ENCODE measurements around the gene TMEM40.

Gene TMEM40

GRCh38 chr3:12807601-12808359, 48.7 kb upstream of the TMEM40 start (continued):
- TF ChIP-seq TCF7L2 (IDR thresholded peaks at IDR 0.05; ENCODE audit: borderline replicate concordance, low read depth, low read length) (no peak), ZNF426 (tag by site-specific recombination; IDR thresholded peaks at IDR 0.05) (no peak), ZNF777 (tag by site-specific recombination; IDR thresholded peaks at IDR 0.05; ENCODE audit: borderline replicate concordance) (no peak)

- ChIA-PET CTCF (interaction anchor here (1.0 to 1.5 kb wide), 4 partner anchors 12 to 672 kb away, joined by 3 to 5 read pairs (median 4); no protein-coding TSS in a partner anchor), POLR2A (no interaction called here)
- H3K4me3 ChIP-seq (ENCODE audit: low read depth, low read length): no peak overlapping the region
- no peaks in the 10 kb centered on the region for H3K9me3 ChIP-seq (ENCODE audit: control insufficient read depth, insufficient read depth, low read depth, low read length)
- TF ChIP-seq ZSCAN5A (tag by site-specific recombination; IDR thresholded peaks at IDR 0.05): no peak
- no peak for TF ChIP-seq ZNF114 (tag by site-specific recombination; IDR thresholded peaks at IDR 0.05)
- no peak for TF ChIP-seq ZNF416 (tag by site-specific recombination; IDR thresholded peaks at IDR 0.05)
- no peak for TF ChIP-seq GLI2 (tag by site-specific recombination; IDR thresholded peaks at IDR 0.05; ENCODE audit: borderline replicate concordance, low read depth)
- TF ChIP-seq ZBTB20 (tag by site-specific recombination; IDR thresholded peaks at IDR 0.05): no peak
- no peak for TF ChIP-seq ZNF830 (tag by site-specific recombination; IDR thresholded peaks at IDR 0.05; ENCODE audit: low read depth)
- no peak for TF ChIP-seq ZNF138 (tag by site-specific recombination; IDR thresholded peaks at IDR 0.05; ENCODE audit: borderline replicate concordance)
- TF ChIP-seq ZNF473 (tag by site-specific recombination; IDR thresholded peaks at IDR 0.05): no peak
- TF ChIP-seq ZBTB8A (tag by site-specific recombination; IDR thresholded peaks at IDR 0.05): no peak
- TF ChIP-seq ZNF169 (tag by site-specific recombination; IDR thresholded peaks at IDR 0.05): no peak
- no peak for TF ChIP-seq ZNF639 (tag by site-specific recombination; IDR thresholded peaks at IDR 0.05)
- no peak overlapping the region for H3K27ac ChIP-seq (ENCODE audit: extremely low read depth, low read depth, low read length)
- H3K36me3 ChIP-seq (ENCODE audit: control insufficient read depth in 2 of 2, insufficient read depth in 1 of 2, low read length in 2 of 2): peaks cover 5 to 64% of the 10 kb centered on the region in 2 experiments; a peak in 2 of 3 replicates
- H3K4me1 ChIP-seq (ENCODE audit: control insufficient read depth, insufficient read depth, low read length): no peaks in the 10 kb centered on the region
Observed at GRCh38 chr3:12807066-12807465, 48.0 kb upstream of the TMEM40 start.

GRCh38 chr3:12803371-12803770, 44.3 kb upstream of the TMEM40 start:
- Histone ChIP-seq H3K27ac (ENCODE audit: extremely low read depth, low read depth, low read length) (no peak overlapping the region), H3K9me3 (ENCODE audit: control insufficient read depth, insufficient read depth, low read depth, low read length) (no peaks in the 10 kb centered on the region), H3K36me3 (ENCODE audit: control insufficient read depth in 2 of 2, insufficient read depth in 1 of 2, low read length in 2 of 2) (peaks cover 5 to 51% of the 10 kb centered on the region in 2 experiments; a peak in 2 of 3 replicates), H3K4me1 (ENCODE audit: control insufficient read depth, insufficient read depth, low read length) (no peaks in the 10 kb centered on the region), H3K4me3 (ENCODE audit: low read depth, low read length) (no peak overlapping the region)
- POLR2A ChIA-PET: interaction anchor here (0.7 kb wide), 1 partner anchor 8 kb away, joined by 7 read pairs; no protein-coding TSS in a partner anchor
- CTCF ChIA-PET: no interaction called here
- TF ChIP-seq ZNF10 (tag by site-specific recombination; IDR thresholded peaks at IDR 0.05): no peak
- no peak for TF ChIP-seq ZNF658 (tag by site-specific recombination; IDR thresholded peaks at IDR 0.05)
- TF ChIP-seq ZNF416 (tag by site-specific recombination; IDR thresholded peaks at IDR 0.05): no peak
- TF ChIP-seq ZNF837 (tag by site-specific recombination; IDR thresholded peaks at IDR 0.05): no peak
- no peak for TF ChIP-seq ZBTB21 (tag by site-specific recombination; IDR thresholded peaks at IDR 0.05)
- TF ChIP-seq ZNF660 (tag by site-specific recombination; IDR thresholded peaks at IDR 0.05): no peak
- no peak for TF ChIP-seq ZNF843 (tag by site-specific recombination; IDR thresholded peaks at IDR 0.05)
- no peak for TF ChIP-seq ZBTB10 (tag by site-specific recombination; IDR thresholded peaks at IDR 0.05)
- no peak for TF ChIP-seq ZIC2 (tag by site-specific recombination; IDR thresholded peaks at IDR 0.05)
- no peak for TF ChIP-seq ZNF560 (tag by site-specific recombination; IDR thresholded peaks at IDR 0.05; ENCODE audit: borderline replicate concordance)
- TF ChIP-seq ZNF341 (tag by site-specific recombination; IDR thresholded peaks at IDR 0.05; ENCODE audit: low read depth): no peak
- no peak for TF ChIP-seq ZNF571 (tag by site-specific recombination; IDR thresholded peaks at IDR 0.05)
- no peak for TF ChIP-seq ZNF529 (tag by site-specific recombination; IDR thresholded peaks at IDR 0.05; ENCODE audit: insufficient replicate concordance)
- TF ChIP-seq ZNF184 (tag by site-specific recombination; IDR thresholded peaks at IDR 0.05): no peak
- no peak for TF ChIP-seq ZNF654 (tag by site-specific recombination; IDR thresholded peaks at IDR 0.05; ENCODE audit: low read depth)

Measured in HEK293 (cell line).